COLO668 (cell line): ENCODE measurements around the gene ACER1.
"Not testable (repeated sequence)": the region's sequence is repeated elsewhere in the genome, so short reads cannot be mapped to it uniquely, and the experiment has no call there.

Experiments used
- DNase-seq: peaks from one replicate; lab custom pipeline; 2025; ENCODE audit not compliant: unreplicated experiment; lab: John Stamatoyannopoulos, UW

Gene ACER1

DNA sequence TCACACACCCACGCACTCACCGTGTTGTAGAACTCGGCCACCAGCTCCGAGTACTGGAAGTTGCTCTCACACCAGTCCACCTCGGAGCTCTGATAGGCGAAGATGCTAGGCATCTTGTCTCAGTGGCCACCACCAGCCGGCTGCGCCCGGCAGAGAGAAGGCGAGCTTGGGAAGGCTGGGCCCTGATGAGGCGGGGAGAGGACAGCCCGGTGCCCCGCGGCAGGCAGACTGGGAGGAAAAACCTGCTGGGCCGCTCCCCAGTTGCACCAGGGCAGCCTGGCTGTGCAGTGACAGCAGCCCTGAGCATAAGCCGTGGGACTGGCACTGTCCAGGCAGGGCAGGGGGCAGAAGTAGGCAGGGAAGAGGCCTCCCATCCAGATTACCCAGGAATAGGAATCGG, at the start of gene ACER1:
Gene ACER1 (minus strand): TSS at position 174 of the 400 bp plus-strand sequence. CDS start 61 bp downstream, at position 113.
- DNase-seq: no peak

DNA sequence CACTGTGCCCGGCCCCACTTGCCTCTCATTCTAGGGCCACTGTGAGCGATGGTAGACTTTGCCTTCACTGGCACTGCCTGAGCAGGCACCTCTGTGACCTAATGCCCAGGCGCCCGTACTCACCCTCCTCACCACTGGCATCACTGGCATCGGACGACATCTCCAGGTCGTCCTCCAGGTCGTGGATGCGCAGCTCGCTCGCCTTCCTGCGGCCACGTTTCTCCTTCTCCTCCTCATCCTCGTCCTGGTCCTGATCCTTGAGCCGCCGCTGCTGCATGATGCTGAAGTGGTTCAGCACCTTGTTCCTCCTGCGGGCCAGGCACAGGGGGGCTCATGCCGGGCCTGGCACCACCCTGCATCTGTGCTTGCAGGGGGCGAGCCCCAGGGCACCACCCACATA, 49.8 kb upstream of the ACER1 start:
- DNase-seq: no peak

GRCh38 chr19:6381030-6381750, 47.8 kb upstream of the ACER1 start:
- DNase-seq: no peak

- no peak for DNase-seq
These were observed 46.3 kb upstream of the ACER1 start for GRCh38 chr19:6379744-6380143.

- DNase-seq: no peak
These were observed 45.1 kb upstream of the ACER1 start for GRCh38 chr19:6378486-6378885.

- no peak for DNase-seq
These were observed 44.6 kb upstream of the ACER1 start for GRCh38 chr19:6378041-6378440.

DNA sequence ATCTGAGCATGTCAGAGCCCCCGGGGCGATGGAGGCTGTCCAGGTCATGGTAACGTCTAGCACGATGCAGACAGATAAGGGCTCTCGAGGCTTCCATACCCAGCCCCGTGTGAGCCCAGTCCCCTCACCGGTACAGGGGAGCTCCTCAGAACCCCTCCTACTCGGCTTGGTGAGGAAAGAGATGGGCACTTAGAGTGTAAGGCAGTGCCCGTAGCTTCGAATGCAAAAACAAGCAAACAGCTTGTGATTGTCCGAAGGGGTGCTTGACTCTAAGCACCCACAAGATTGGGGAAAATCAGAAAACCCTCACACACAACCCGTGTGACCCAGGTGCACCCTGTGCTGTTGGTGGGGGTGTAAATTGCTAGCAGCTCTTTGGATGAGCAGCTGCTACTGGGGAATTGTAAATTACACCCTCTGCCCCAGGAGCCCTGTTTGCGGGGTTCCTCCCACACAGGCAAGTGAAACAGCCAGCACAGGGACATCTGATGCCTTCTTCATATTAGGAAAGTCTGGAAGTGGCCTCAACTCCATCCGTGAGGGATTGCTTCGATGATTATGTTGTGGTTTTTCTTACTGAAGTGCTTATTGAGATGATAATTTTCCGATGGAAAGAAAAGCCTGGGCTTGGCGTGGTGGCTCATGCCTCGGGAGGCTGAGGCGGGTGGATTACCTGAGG, 43.2 kb upstream of the ACER1 start:
- no peak for DNase-seq

DNA sequence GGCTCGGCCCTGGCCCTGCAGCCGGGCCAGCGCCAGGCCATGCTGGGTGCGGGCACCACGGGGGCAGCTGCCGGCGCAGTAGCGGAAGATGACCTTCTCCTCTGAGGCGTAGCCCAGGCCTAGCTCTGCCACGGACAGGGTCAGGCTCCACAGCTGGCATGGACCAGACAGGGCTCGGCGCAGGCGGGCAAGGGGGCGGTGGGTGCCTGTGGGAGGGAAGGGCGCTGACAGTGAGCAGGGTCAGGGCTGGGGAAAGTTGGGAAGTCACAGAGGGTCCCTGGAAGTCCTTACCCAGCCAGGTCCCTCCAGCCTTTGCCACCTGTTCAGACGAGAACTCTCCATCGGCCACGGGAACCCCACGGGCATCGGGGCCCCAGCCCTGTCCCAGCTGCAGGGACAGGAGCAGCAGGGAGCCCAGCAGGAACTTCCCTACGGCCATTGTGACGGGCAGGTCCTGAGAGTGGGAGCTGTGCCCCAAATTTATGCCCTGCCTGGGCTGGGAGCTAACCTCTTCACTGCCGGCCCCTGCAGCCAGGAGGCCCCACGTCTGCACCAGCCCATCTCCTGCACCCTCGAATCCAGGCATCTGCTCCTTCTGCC, 42.1 kb upstream of the ACER1 start, which contains the start of gene PSPN:
Gene PSPN (minus strand): TSS at position 523 of the 600 bp plus-strand sequence. CDS start 84 bp downstream, at position 439.
- no peak for DNase-seq

GRCh38 chr19:6374711-6375410, 41.4 kb upstream of the ACER1 start:
- DNase-seq: no peak

- DNase-seq: no peak
These were observed 40.8 kb upstream of the ACER1 start for GRCh38 chr19:6374161-6374709.

DNA sequence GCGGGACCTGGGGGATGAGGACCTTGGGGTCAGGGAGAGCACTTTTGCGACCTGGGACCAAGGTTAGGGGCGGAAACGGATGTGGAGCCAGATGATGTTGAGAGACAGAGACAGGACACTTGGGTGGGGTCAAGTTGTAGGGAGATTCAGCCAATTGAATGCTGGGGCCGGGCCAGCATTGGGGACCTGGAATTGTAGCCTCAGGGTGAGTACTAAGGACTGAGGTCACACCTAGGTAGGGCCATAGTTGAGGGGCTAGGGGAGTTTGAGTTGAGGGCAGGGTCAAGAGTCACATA, 40.3 kb upstream of the ACER1 start:
- no peak for DNase-seq

DNA sequence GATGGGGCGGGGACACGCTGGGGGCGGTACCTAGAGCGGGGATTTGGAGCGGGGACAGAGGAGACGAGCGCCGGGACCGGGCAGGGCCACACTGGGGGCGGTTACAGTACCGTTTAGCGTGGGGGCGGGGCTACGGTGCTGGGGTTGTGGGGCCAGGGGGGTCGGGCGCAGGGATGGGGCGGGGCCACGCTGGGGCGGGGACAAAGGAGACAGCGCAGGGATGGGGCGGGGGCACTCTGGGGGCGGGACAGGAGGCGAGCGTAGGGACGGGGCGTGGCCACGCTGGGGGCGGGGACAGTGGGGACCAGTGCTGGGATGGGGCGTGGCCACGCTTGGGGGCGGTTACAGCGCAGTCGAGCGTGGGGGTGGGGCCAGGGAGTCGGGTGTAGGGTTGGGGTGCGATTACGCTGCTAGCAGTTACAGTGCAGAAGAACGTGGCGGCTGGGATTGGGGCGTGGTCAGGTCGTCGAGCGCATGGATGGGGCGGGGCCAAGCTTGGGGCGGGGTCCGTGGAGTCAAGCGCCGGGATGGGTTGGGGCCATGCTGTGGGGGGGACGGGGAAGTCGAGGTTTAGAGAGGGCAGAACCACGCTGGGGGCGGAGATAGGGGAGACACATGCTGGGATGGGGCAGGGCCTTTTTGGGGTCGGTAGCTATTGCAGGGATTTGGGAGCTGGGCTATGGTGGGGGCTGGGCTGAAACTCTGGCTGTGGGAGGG, 39.8 kb upstream of the ACER1 start:
- peak; percentile 98 for DNase-seq

GRCh38 chr19:6372594-6373095, 39.2 kb upstream of the ACER1 start, which contains the start of gene ALKBH7:
ALKBH7 (plus strand) TSS chr19:6372794; CDS start chr19:6372821, 27 bp downstream.
- DNase-seq: peak; percentile 98

DNA sequence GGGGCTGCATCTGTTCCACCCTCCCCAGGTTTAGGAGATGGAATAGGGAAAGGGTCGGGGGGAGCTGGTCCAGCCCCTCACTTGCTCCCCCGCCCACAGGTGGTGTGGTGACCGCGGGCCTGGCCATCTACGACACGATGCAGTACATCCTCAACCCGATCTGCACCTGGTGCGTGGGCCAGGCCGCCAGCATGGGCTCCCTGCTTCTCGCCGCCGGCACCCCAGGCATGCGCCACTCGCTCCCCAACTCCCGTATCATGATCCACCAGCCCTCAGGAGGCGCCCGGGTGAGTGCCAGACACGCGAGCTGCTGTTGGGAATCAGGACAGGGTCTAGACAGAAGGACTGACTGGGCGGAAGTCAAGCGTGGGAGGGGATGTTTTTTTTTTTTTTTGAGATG, 30.9 kb upstream of the ACER1 start:
- DNase-seq: no peak

GRCh38 chr19:6362351-6362801, 29.0 kb upstream of the ACER1 start:
- peak; percentile 9 for DNase-seq

GRCh38 chr19:6362027-6362350, 28.6 kb upstream of the ACER1 start:
- DNase-seq: no peak

DNA sequence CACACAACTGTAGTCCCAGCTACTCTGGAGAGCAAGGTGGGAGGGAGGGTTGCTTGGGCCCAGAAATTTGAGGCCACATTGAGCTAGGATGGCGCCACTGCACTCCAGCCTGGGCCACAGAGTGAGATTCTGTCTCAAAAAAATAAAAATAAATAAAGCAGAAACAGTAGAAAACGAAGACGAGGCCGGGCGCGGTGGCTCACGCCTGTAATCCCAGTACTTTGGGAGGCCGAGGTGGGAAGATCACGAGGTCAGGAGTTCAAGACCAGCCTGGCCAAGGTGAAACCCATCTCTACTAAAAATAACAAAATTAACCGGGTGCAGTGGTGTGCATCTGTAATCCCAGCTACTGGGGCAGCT, 27.4 kb upstream of the ACER1 start:
- DNase-seq: not testable (repeated sequence)

DNA sequence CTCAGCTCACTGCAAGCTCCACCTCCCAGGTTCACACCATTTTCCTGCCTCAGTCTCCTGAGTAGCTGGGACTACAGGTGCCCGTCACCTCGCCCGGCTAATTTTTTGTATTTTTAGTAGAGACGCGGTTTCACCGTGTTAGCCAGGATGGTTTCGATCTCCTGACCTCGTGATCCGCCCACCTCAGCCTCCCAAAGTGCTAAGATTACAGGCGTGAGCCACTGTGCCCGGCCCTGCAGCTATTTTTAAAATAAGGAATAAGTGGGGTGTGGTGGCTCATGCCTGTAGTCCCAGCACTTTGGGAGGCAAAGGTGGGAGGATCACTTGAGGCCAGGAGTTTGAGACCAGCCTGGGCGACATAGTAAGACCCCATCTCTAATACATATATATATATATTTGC, 27.0 kb upstream of the ACER1 start:
- DNase-seq: not testable (repeated sequence)

DNA sequence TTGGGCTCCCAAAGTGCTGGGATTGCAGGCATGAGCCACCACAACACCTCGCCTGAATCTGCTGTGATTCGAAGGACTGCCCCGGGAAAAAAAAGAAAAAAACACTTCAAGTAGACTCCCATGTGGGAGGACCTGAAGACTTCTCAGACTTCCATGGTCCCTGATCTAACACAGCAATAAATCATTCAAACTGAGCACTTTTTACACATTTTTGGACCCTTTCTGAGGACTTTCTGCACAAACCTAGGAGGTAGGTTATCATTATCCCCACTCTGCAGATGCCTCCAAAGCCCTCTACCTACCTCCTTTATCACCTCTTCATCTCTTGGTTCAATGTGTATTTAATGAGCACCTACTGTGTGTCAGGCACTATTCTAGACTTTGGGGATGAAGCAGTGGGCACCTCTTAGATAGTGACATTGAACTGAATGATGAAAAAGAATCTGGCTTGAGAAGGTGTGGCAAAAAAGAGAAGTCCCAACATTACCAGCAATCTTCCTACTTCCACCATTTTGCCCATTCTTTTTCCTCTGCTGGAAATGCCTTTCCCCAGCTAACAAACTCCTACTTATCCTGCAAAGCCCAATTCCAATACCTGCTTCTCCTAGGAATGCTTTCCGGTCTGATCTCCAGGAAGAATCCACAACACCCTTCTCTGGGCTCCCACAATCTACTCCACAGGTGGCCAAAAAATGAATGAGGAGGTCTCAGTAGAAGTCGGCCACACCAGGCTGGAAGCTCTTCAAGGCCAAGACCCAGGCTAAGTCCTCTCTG, 26.3 kb upstream of the ACER1 start:
- DNase-seq: no peak

DNA sequence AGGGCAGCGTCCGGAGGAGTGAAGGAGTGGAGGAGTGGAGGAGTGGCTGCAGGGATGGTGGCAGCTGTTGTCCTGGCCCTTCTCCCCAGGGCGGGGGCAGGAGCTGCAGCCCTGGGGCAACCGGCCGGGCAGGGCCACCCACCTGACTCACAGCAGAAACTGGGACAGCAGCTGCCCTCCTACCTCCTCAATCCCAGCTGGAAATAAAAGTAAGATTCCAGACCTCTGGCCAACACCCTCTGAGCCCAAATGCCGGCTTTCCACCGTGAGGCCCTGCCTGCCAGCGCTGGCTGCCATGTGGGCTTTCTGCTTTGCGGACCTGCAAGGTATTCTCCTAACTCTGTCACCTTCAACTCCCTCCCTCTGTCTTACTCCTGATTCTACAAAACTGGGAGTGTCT, 24.6 kb upstream of the ACER1 start:
- DNase-seq: peak; percentile 23
